GM19043 (cell line): ENCODE data around the gene DICER1.
A peak's percentile ranks its signal among the peaks of the same experiment; 100 is the strongest.
"Not testable (repeated sequence)": the region's sequence is repeated elsewhere in the genome, so short reads cannot be mapped to it uniquely, and the experiment has no call there.

Source experiments
- ATAC-seq: cut with Tn5 transposase; IDR thresholded peaks from one replicate; pipeline ENCODE4 v1.9.1; 2021; ENCODE audit warnings: low read depth; ENCODE audit not compliant: unreplicated experiment

Gene DICER1

GRCh38 chr14:95150910-95151309, 6.4 kb downstream of the DICER1 start:
- ATAC-seq = no peak

DNA sequence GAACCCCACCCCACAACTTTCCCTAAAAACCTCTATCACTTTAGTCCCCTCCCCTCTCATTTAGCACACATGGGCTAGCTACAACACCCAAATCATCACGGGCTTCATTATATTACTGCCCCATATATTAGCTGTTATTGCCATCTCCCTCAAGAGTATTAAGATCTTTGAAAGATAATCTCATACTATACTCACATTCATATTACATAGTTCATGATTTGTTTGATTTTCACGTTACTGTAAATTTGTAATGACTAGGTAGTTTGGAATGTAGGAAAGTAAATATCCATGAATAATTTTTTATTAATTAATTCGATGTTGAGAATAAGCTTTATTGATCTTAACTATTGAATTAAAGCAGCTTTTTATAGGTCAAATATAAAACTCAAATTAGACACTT, 7.9 kb downstream of the DICER1 start:
- ATAC-seq = no peak

DNA sequence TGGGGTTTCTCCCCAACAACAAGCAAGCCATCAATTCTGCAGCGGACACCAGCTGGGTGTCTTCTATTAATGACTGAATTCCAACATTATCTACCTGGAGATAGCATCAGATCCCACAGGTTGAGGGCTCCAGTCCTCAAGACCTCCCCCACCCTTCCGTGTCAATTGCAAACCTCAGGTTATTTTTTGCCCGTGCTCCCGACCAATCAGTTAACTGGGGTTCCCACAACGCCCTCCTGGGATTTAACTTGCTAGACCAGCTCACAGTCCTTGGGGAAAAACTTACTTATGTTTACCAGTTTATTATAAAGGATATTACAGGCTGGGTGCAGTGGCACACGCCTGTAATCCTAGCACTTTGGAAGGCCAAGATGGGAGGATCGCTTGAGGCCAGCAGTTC, 9.7 kb downstream of the DICER1 start:
- ATAC-seq = no peak

GRCh38 chr14:95146079-95146771, 11.1 kb downstream of the DICER1 start:
- no peak for ATAC-seq

DNA sequence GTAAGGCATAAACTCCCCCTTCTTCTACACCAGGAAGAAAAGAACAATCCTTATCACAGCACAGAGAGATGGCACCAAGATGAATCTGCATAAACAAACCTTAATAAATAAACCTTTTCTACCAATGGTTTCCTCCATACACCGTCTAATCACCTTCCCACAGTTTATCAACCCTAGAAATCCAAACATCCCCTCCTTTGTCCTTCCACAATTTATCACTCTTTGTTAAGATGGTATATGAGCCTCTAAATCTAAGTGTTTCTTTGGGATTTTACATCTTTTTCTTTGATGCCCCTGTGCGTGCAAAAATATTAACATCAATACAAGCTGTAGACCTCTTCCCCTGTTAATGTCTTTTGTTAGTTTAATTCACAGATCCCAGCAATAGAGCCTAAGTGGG, 12.5 kb downstream of the DICER1 start:
- ATAC-seq = no peak

DNA sequence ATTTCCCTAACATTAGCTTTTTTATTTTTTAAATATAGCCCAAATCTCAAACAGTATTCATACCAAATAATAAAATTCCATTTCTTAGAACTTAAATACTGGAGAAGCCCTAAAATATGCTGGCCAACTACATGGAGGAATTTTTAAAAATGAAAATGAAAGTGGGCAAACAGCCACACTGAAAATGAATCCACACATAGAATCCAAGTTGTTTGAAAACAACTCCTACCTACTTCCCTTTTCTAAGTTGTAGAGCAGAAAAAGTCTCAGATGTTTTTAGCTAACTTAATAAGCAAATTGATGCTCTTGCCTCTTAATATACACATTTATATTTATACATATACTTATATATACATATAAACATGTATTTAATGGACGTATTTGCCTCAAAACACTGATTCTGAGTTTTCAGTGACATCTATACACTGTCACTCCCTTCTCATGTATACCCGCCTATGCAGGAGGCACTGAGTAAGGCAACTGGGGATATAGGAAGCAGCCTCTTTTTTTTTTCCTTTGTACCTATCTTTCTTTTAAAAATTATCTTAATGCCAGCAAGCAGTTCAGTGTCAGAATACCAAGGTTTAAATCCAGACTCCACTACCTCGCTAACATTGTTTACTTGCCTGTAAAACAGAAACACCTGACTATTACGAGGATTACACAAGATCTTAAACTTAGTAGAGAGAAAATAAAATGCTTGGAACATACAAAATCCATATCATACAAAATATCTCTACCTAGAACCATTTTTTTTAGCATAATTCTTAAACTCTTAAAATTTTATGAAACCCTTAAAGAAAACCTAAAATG, 13.3 kb downstream of the DICER1 start:
- ATAC-seq = no peak

DNA sequence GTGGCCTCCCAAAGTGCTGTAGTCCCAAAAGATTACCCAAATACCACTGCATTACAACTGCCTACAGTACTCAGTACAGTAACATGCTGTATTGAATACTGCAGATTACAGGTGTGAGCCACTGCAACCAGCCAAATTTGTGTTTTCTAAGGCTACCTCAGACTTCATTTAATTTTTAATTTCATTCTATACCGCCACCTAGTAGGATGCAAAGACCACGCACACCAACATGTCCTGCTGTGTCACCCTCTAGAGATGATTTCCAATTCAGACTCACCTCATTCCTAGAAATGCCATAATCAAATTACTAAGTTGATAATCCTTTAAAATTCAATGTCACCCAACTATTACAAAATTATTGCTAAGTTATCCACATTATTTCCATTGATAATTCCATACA, 15.1 kb downstream of the DICER1 start:
- no peak for ATAC-seq

DNA sequence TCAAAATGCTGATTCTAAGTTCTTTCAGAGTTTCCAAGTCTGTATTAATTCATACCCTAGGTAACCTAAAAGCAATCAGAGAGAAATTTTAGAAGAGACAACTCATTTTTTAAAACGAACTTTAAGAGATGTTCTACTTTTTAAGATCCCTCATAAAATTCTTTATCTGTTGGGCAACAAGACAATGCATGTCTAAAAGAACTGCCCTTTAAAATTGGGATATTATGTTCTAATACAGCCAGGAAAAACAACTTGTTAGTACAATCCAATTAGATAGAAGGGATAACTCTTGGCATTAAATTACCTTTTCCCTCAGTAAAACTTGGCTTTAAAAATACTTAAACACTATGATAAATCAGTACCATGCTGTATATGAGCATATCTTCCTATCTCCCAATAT, 15.6 kb downstream of the DICER1 start:
- ATAC-seq = no peak

DNA sequence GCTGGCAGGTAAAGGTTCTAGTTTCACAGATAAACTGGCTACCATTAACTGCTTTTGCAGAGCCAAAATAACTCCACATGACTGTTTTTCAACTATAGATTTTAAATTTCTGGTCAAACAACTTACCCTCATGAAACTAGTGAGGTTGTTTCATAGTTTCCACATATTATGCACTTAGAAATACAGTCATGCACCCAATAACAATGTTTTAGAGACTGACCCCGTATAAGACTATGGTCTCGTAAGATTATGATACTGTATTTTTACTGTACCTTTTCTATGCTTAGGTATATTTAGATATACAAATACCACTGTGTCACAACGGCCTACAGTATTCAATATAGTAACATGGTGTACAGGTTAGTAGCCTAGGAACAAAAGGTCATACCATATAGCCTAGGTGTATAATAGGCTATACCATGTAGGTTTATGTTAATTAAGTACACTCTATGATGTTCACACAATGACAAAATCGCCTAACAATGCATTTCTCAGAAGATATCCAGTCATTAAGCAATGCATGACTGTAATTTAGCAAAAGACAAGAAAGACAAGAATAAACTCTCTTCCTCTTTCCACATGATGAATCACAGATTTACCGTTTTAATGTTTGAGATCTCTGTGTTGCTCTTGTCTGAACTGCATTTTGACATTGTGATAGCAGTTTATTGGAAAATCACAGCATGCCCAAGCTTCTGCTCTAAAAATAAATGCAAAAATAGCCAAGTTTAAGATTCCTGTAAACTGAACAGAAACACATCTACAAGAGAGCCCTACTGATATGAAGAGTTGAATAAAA, 17.1 kb downstream of the DICER1 start:
- no peak for ATAC-seq

DNA sequence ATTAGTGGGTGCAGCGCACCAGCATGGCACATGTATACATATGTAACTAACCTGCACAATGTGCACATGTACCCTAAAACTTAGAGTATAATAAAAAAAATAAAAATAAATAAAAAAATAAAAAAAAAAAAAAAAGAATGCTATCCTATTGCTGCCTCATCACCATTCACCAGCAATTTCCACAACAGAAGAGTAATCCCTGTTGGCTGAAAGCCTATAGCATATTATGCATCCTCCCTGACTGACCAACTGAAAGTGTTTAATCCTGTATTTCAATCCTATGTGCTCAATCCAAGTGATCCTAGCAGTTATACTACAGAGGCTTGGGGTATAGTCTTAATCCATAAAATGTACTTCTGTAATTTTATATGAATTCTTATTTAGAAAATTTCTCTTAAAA, 18.5 kb downstream of the DICER1 start:
- no peak for ATAC-seq

DNA sequence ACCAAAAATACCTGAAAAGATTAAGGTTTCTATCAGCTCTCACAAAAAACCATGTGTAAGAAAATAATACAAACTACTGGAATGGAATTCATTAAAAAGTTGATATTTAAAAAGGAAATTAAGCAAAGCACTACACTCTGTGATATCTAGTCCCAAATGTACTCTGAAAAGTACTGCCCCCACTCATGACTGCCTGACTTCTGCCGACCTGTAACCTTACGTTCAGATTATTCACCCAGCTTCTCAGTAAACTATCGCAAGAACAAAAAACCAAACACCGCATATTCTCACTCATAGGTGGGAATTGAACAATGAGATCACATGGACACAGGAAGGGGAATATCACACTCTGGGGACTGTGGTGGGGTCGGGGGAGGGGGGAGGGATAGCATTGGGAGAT, 18.9 kb downstream of the DICER1 start:
- ATAC-seq = not testable (repeated sequence)

DNA sequence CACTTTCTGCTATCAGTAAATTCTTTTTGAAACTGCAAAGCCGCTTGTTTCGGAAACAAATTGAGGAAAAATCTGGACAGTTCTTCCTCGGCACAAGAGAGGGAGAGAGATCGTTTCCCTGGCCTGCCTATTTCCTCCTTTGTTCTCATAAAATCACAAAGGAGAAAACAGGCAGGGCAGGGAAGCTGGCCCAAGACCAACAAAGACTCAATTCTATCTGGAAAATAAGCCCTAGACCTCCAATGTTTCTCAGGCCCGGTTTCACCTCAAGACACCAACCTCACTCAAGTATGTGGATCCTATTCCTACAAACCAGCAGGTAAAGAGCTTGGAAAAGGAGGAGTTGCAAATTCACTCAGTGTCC, 19.5 kb downstream of the DICER1 start:
- no peak for ATAC-seq

DNA sequence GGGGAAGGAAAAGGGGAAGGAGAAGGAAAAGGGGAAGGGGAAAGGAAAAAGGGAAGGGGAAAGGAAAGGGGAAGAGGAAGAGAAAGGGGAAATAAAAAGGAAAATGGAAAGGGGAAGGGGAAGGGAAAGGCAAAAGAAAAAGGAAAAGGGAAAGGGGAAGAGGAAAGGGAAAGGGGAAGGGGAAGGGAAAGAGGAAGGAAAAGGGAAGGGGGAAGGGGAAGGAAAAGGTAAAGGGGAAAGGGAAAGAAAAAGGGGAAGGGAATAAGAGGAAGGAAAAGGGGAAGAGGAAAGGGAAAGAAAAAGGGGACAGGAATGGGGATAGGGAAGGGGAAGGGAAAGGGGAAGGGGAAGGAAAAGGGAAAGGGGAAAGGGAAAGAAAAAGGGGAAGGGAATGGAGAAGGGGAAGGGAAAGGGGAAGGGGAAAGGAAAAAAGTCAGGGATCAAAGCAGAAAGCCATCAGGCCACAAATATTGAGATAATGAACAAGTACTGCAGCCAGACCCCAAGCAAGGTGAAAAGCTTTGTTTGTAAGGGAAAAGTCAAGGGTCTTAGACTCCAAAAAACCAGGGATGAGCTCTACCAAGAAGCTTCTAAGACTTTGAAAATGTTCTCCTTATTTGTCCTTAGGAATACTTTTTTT, 20.0 kb downstream of the DICER1 start:
- ATAC-seq = no peak

GRCh38 chr14:95136631-95137030, 20.7 kb downstream of the DICER1 start:
- no peak for ATAC-seq

DNA sequence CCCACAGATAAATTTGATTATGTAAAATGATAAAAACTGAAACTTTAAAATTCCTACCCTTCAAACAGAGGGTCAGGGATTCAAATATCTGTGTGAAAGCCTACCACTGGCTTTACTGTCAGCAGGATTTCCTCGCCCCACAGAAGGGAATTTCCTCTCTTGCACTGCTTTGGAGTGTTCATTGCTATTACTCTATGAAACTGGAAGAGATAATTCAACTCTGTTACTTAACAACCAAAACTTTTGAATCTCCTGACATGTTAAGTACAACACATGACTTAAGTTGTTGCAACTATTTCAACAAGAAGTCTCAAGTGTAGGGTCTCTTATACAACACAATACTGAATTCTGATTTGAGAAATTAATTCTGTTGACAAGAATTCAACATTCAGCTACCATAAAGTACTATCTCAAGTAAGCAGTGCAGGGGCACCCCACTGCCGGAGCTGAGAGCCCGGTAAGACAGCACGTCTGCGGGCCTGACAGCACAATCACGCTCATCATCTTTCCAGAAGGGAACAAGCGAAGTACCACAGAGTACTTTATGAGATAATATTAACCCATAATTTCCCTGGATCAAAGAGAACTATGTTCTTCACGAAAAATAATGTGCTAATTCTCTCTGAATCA, 22.9 kb downstream of the DICER1 start:
- ATAC-seq = peak; percentile 59

- no peak for ATAC-seq
These were observed 24.0 kb downstream of the DICER1 start for GRCh38 chr14:95133282-95133681.

DNA sequence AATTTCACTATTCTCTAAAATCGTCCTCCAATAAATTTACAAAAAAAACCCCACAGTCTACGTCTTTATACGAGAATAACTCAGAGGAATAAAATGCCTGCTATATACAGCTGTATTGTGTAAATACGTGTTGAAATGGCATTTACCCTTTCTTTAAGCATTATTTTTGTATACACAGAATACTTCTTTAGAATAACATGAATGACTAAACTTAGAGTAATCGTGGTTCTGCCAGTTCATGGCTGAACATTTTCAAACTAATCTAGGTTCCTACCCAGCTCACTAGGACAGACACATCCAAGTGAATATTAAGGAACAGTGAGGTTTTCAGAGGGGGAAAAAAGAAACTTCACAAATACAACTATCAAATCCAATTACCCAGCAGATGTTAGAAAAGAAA, 24.6 kb downstream of the DICER1 start:
- no peak for ATAC-seq

DNA sequence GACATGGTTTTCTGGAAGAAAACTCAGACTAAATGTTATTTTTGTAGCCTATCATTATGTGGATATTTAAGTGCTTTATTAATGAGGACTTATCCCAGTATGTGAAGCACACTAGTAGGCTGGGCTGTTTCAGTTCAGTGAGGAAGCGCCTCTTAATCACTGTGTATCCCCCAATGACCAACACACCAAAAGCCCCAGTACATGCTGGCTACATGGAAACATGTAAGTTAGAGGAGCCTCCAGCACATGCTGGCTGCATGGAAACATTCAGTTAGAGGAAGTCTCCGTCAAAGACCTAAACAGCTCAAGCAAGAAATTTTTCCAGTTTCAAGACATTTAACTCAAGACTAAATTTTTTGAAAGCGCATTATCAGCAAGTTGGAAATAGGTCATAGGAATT, 26.8 kb downstream of the DICER1 start:
- no peak for ATAC-seq

GRCh38 chr14:95128140-95128539, 29.2 kb downstream of the DICER1 start:
- no peak for ATAC-seq

DNA sequence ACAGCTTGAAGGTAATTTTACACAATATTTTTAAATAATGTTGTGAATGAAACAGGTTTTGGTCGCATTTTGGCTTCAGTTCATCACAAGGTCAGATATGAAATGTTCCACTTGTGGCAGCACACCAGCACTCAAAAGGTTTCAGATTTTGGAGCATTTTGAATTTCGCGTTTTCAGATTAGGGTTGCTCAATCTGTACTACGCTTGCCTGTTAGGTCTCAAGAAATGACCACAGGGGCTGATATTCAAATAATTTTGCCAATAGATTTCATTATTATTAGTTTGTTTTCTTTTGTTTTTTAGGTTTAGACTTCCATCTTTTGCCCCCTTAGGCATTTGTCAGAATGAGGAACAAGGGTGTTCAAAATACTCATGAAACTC, 29.8 kb downstream of the DICER1 start:
- ATAC-seq = no peak
